Measurements from ENCODE around the gene TBC1D22A. TPM values are rescaled to one million over a fixed set of nuclear protein-coding genes. Genes with fewer than 3 reads are reported as not detected.

Gene TBC1D22A
- total RNA-seq, 1 donor from 2014 or later: 14.3 TPM

- no peak for TF ChIP-seq CTCF (conservative IDR thresholded peaks at IDR 0.05)
- Mint-ChIP-seq H3K4me1 (peaks cover 28% of the 10 kb centered on the region), H3K27me3 (ENCODE audit: low read depth) (peaks cover 36% of the 10 kb centered on the region), H3K27ac (ENCODE audit: unreplicated experiment) (peak overlapping the region; percentile 64), H3K4me3 (peak overlapping the region; percentile 65), H3K9me3 (no peaks in the 10 kb centered on the region), H3K36me3 (ENCODE audit: low read depth) (no peaks in the 10 kb centered on the region)
- no peak for DNase-seq (ENCODE audit: low read depth, low spot score)
These were observed 267.8 kb downstream of the TBC1D22A start for GRCh38 chr22:47030143-47030661.

DNA sequence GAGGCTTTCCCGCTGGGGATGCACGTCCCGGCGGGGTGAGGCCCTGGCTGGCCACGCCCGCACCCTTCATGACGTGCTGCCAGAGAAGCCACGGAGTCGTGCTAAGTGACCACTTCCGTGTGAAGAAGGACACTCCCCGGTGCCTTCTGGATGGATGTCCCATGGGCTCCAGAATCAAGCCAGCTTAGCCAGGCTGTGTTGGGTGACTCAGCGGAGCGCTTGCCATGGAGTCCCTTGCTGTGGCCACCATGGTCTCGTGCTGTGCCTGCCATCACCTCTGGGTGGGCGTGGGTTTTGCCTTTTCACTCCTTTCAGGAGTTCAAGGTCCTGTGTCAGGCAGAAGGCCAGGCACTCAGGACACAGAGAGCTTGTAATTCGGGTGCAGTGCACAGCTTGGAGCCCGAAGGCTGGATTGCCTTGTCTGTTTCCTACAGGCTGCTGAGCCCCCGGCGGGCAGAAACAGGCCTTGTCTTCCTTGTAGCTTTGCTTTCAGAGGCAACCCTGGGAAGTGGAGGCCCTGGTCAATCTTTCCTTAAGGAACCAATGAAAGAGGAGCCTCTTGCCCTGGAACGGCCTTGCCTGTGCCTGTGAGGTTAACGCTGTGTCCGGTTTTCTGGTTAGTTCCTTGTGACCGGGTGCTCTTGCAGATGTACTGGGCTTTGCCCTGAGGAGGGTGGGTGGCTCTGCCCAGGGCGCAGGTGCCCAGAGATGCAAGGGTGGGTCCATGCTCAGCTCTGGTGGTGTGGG lies 268.6 kb downstream of the TBC1D22A start:
- H3K4me3 Mint-ChIP-seq: no peak overlapping the region
- peaks cover 28% of the 10 kb centered on the region for H3K4me1 Mint-ChIP-seq
- peaks cover 38% of the 10 kb centered on the region for H3K27me3 Mint-ChIP-seq (ENCODE audit: low read depth)
- no peak overlapping the region for H3K27ac Mint-ChIP-seq (ENCODE audit: unreplicated experiment)
- no peak for DNase-seq (ENCODE audit: low read depth, low spot score)
- no peaks in the 10 kb centered on the region for H3K36me3 Mint-ChIP-seq (ENCODE audit: low read depth)
- TF ChIP-seq CTCF (conservative IDR thresholded peaks at IDR 0.05): no peak
- no peaks in the 10 kb centered on the region for H3K9me3 Mint-ChIP-seq

DNA sequence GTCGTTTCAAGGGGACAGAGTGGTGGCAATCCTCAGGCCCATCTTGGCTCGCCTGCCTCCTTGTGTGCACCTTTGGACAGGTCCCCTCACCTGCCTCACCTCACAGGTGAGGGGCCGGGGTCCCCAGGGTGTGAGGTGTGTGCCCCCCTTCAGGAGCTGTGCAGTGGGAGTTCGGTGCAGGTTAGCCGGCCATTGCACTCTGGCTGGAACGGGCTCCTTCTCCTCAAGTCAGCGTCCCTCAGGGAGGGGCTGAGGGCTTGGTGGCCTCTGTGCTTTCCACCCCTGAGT lies 269.1 kb downstream of the TBC1D22A start:
- no peaks in the 10 kb centered on the region for H3K36me3 Mint-ChIP-seq (ENCODE audit: low read depth)
- peaks cover 33% of the 10 kb centered on the region for H3K27me3 Mint-ChIP-seq (ENCODE audit: low read depth)
- no peak for DNase-seq (ENCODE audit: low read depth, low spot score)
- H3K27ac Mint-ChIP-seq (ENCODE audit: unreplicated experiment): no peak overlapping the region
- H3K9me3 Mint-ChIP-seq: no peaks in the 10 kb centered on the region
- TF ChIP-seq CTCF (conservative IDR thresholded peaks at IDR 0.05): no peak
- no peak overlapping the region for H3K4me3 Mint-ChIP-seq
- peaks cover 28% of the 10 kb centered on the region for H3K4me1 Mint-ChIP-seq

GRCh38 chr22:47032091-47032943 lies 269.9 kb downstream of the TBC1D22A start:
- Mint-ChIP-seq H3K36me3 (ENCODE audit: low read depth) (no peaks in the 10 kb centered on the region), H3K27ac (ENCODE audit: unreplicated experiment) (no peak overlapping the region), H3K9me3 (no peaks in the 10 kb centered on the region), H3K27me3 (ENCODE audit: low read depth) (peaks cover 30% of the 10 kb centered on the region), H3K4me3 (no peak overlapping the region), H3K4me1 (peaks cover 25% of the 10 kb centered on the region)
- no peak for DNase-seq (ENCODE audit: low read depth, low spot score)
- TF ChIP-seq CTCF (conservative IDR thresholded peaks at IDR 0.05): no peak

DNA sequence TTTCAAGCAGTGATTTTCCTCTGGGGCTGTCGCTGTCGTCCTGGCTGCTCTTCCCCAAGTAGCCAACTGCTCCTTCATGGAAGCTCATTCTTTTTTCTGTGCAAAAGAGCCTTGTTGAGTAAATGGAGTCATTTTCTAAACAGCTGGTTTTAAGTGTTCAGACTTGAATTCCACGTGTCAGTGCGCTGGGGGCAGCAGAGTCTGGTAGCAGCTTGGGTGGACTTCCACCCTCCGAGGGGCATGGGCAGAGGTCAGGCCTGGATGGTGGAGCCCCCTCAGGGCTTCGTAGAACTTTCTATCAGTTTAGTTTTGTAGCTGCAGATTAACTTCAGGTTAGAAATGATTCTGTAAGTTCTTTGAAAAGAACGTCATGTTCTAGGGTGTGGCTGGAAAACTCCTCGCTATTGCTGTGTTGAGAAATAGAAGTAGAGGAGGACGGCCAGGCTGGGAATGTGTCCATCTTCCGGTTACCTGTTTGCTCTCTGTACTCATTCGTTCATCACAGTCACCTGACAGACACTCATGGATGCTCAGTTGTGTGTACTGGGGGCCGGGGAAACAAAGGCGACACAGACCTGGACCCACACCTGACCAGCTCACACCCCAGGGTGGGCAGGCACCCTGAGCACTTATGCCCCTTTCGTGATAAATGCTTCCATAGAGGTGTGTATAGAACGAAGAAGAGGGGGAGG lies 270.7 kb downstream of the TBC1D22A start:
- Mint-ChIP-seq H3K4me3 (no peak overlapping the region), H3K27ac (ENCODE audit: unreplicated experiment) (no peak overlapping the region)
- no peak for DNase-seq (ENCODE audit: low read depth, low spot score)

More for the DNA sequence above, 270.7 kb downstream of the TBC1D22A start:
- peaks cover 24% of the 10 kb centered on the region for H3K4me1 Mint-ChIP-seq
- no peak for TF ChIP-seq CTCF (conservative IDR thresholded peaks at IDR 0.05)
- no peaks in the 10 kb centered on the region for H3K36me3 Mint-ChIP-seq (ENCODE audit: low read depth)
- H3K9me3 Mint-ChIP-seq: no peaks in the 10 kb centered on the region
- H3K27me3 Mint-ChIP-seq (ENCODE audit: low read depth): peaks cover 28% of the 10 kb centered on the region

Measured in neural crest cell (in vitro differentiated cells).